Measurements from ENCODE around the gene PPIE.
"Not testable (repeated sequence)": the region's sequence is repeated elsewhere in the genome, so short reads cannot be mapped to it uniquely, and the experiment has no call there.

DNA sequence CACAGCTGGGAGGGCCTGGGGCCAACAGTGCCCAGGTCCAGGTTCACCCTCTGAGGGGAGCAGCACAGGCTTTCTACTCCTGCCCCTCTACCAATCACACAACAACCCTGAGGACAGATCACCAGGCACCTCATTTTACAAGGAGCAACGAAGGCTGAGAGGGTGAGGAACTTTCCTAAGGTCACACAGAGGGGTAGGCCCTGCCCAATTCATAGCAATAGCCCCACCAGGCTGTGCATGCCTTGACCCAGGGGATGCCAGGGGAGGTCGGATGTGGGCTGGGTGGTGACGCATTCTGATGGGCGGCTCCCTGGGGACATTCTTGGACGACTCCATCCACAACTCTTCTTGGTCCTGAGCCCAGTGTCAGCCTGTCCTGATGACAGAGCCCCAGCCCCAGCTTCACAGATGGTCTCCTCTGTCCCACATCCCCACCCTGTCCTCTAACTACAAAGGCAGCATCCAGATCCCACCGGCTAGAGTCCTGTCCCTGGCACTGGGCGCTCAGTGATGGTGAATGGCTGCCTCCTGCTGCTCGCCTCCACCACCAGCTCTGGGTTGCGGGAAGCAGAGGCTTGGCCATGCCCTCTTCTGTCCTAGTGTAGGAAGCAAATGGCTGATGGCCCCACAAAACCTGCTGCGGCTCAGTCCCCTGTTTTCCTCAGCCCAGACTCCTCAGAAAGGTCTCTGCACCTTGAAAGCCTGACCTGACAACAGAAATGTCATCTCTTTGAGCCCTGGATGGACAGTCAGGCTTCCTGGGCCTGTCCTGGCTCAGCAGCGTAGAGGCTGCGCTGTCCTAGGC lies 47.8 kb downstream of the PPIE start:
- TF ChIP-seq, protein P1, sequence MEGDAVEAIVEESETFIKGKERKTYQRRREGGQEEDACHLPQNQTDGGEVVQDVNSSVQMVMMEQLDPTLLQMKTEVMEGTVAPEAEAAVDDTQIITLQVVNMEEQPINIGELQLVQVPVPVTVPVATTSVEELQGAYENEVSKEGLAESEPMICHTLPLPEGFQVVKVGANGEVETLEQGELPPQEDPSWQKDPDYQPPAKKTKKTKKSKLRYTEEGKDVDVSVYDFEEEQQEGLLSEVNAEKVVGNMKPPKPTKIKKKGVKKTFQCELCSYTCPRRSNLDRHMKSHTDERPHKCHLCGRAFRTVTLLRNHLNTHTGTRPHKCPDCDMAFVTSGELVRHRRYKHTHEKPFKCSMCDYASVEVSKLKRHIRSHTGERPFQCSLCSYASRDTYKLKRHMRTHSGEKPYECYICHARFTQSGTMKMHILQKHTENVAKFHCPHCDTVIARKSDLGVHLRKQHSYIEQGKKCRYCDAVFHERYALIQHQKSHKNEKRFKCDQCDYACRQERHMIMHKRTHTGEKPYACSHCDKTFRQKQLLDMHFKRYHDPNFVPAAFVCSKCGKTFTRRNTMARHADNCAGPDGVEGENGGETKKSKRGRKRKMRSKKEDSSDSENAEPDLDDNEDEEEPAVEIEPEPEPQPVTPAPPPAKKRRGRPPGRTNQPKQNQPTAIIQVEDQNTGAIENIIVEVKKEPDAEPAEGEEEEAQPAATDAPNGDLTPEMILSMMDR (IDR thresholded peaks at IDR 0.05): not testable (repeated sequence)
- not testable (repeated sequence) for TF ChIP-seq EP300 (IDR thresholded peaks at IDR 0.05; ENCODE audit: low read depth)

Data from transverse colon (tissue), 3 donors.